Activated CD8-positive, alpha-beta memory T cell treated with anti-CD3 and anti-CD28 coated beads for 1 hour (primary cell): ENCODE results near the gene PI4KA.
"Not testable (repeated sequence)": the region's sequence is repeated elsewhere in the genome, so short reads cannot be mapped to it uniquely, and the experiment has no call there.

Source experiments
- DNase-seq, 2 donors: peaks; one replicate each; pipeline ENCODE4 v3.0.0-alpha.2; 2020; ENCODE audit warnings: low read depth in 1 of 2; ENCODE audit errors: extremely low read depth in 1 of 2

Gene PI4KA

GRCh38 chr22:20702175-20702545 lies 156.5 kb downstream of the PI4KA start:
- DNase-seq: not testable (repeated sequence)

GRCh38 chr22:20701680-20702136 lies 156.9 kb downstream of the PI4KA start:
- DNase-seq: not testable (repeated sequence)

GRCh38 chr22:20700347-20700746 lies 158.3 kb downstream of the PI4KA start:
- not testable (repeated sequence) for DNase-seq

GRCh38 chr22:20699856-20700255 lies 158.8 kb downstream of the PI4KA start:
- DNase-seq: not testable (repeated sequence)

- DNase-seq: peak in 1 of 2 donors; percentile 58
Measured at GRCh38 chr22:20697481-20698113, 161.0 kb downstream of the PI4KA start.

GRCh38 chr22:20696056-20696455 lies 162.6 kb downstream of the PI4KA start:
- DNase-seq: not testable (repeated sequence)

- not testable (repeated sequence) for DNase-seq
Measured at GRCh38 chr22:20695205-20695604, 163.4 kb downstream of the PI4KA start.

- not testable (repeated sequence) for DNase-seq
Measured at GRCh38 chr22:20694256-20694655, 164.4 kb downstream of the PI4KA start.

- not testable (repeated sequence) for DNase-seq
Measured at GRCh38 chr22:20692926-20693325, 165.7 kb downstream of the PI4KA start.

- DNase-seq: not testable (repeated sequence)
Measured at GRCh38 chr22:20690586-20691317, 167.9 kb downstream of the PI4KA start.

GRCh38 chr22:20687356-20688172 lies 171.0 kb downstream of the PI4KA start:
- not testable (repeated sequence) for DNase-seq

- DNase-seq: not testable (repeated sequence)
Measured at GRCh38 chr22:20685764-20686163, 172.8 kb downstream of the PI4KA start.

- not testable (repeated sequence) for DNase-seq
Measured at GRCh38 chr22:20678792-20679435, 179.7 kb downstream of the PI4KA start.

- DNase-seq: no peak
Measured at GRCh38 chr22:20677684-20678242, 180.8 kb downstream of the PI4KA start.

- not testable (repeated sequence) for DNase-seq
Measured at GRCh38 chr22:20675613-20676012, 183.0 kb downstream of the PI4KA start.

GRCh38 chr22:20674998-20675397 lies 183.6 kb downstream of the PI4KA start:
- no peak for DNase-seq

GRCh38 chr22:20673295-20674195 lies 185.1 kb downstream of the PI4KA start:
- DNase-seq: no peak

GRCh38 chr22:20672732-20673131 lies 185.9 kb downstream of the PI4KA start:
- DNase-seq: no peak

GRCh38 chr22:20672082-20672424 lies 186.6 kb downstream of the PI4KA start:
- DNase-seq: no peak
